Neural cell (in vitro differentiated cells): ENCODE results near the gene C22orf23. TPM values are rescaled to one million over a fixed set of nuclear protein-coding genes. Genes with fewer than 3 reads are reported as not detected.
"Not testable (repeated sequence)": the region's sequence is repeated elsewhere in the genome, so short reads cannot be mapped to it uniquely, and the experiment has no call there.

ENCODE experiments used
- H2AFZ ChIP-seq: fragments of 200-600, 300-800 bp; sonication (generic), shearing (Covaris generic); 2 replicates; pipeline ENCODE4 v1.6.0; 2014; ENCODE audit warnings: low read depth, mild to moderate bottlenecking, antibody characterized with exemption, low read length, moderate library complexity
- H3F3A ChIP-seq: fragments of 200-600 bp; shearing (Covaris generic); 2 replicates; pipeline ENCODE4 v1.6.1; 2016; ENCODE audit warnings: mild to moderate bottlenecking, moderate library complexity, mixed read lengths, antibody characterized with exemption, low read length; ENCODE audit not compliant: insufficient read depth, poor library complexity, severe bottlenecking
- H3K27ac ChIP-seq: fragments of 200-600, 300-800 bp; sonication (generic), shearing (Covaris generic); 2 replicates; pipeline ENCODE4 v1.5.1; 2014; ENCODE audit warnings: mild to moderate bottlenecking, low read length, moderate library complexity
- H3K27me3 ChIP-seq: fragments of 300-800, 200-600 bp; sonication (generic), shearing (Covaris generic); 2 replicates; pipeline ENCODE4 v1.6.0; 2014; ENCODE audit warnings: mild to moderate bottlenecking, low read depth, low read length, moderate library complexity; ENCODE audit not compliant: insufficient read depth
- H3K36me3 ChIP-seq: fragments of 300-800, 200-600 bp; sonication (generic), shearing (Covaris generic); 2 replicates; pipeline ENCODE4 v1.5.1; 2014; ENCODE audit warnings: mild to moderate bottlenecking, antibody characterized with exemption, low read length, moderate library complexity; ENCODE audit not compliant: insufficient read depth
- H3K4me2 ChIP-seq: fragments of 300-800, 200-600 bp; sonication (generic), shearing (Covaris generic); 2 replicates; pipeline ENCODE4 v1.6.0; 2014; ENCODE audit warnings: mild to moderate bottlenecking, low read length
- H3K4me3 ChIP-seq: fragments of 300-800, 200-600 bp; sonication (generic), shearing (Covaris generic); 2 replicates; pipeline ENCODE4 v1.5.1; 2014; ENCODE audit warnings: mild to moderate bottlenecking, low read length, moderate library complexity
- H3K79me2 ChIP-seq: fragments of 200-600 bp; shearing (Covaris generic); replicated peaks from 2 replicates; pipeline ENCODE4 v1.6.0; 2014; ENCODE audit warnings: mild to moderate bottlenecking, low read length, moderate library complexity; ENCODE audit not compliant: insufficient read depth
- H3K9ac ChIP-seq: fragments of 300-800, 200-600 bp; sonication (generic), shearing (Covaris generic); 2 replicates; pipeline ENCODE4 v1.6.1; 2016; ENCODE audit warnings: mild to moderate bottlenecking, low read length, mixed read lengths
- H3K9me2 ChIP-seq: fragments of 200-600 bp; shearing (Covaris generic); 2 replicates; pipeline ENCODE4 v1.6.1; 2016; ENCODE audit warnings: mild to moderate bottlenecking, low read length, mixed read lengths; ENCODE audit not compliant: insufficient read depth
- H3K9me3 ChIP-seq: fragments of 200-600, 300-800 bp; sonication (generic), shearing (Covaris generic); 2 replicates; pipeline ENCODE4 v1.6.1; 2016; ENCODE audit warnings: mild to moderate bottlenecking, mixed run types, low read length, moderate library complexity, mixed read lengths
- H4K20me1 ChIP-seq: fragments of 200-600 bp; shearing (Covaris generic); 2 replicates; pipeline ENCODE4 v1.6.1; 2016; ENCODE audit warnings: mild to moderate bottlenecking, mixed run types; ENCODE audit not compliant: insufficient read depth
- CTCF ChIP-seq: fragments of 450-650 bp; IDR thresholded peaks from 2 replicates; pipeline ENCODE4 v1.5.1; 2014; ENCODE audit warnings: antibody characterized with exemption, mild to moderate bottlenecking, moderate library complexity; ENCODE audit not compliant: poor library complexity, severe bottlenecking
- EP300 ChIP-seq: fragments of 450-650 bp; conservative IDR thresholded peaks from 2 replicates; pipeline ENCODE4 v1.6.1; 2014; ENCODE audit warnings: antibody characterized with exemption, mild to moderate bottlenecking, moderate library complexity; ENCODE audit not compliant: poor library complexity, severe bottlenecking
- EZH2 ChIP-seq: fragments of 200-600, 300-800 bp; shearing (Covaris generic), sonication (generic); IDR thresholded peaks from 2 replicates; pipeline ENCODE4 v1.6.1; 2014; ENCODE audit warnings: antibody characterized with exemption, low read length, borderline replicate concordance, mild to moderate bottlenecking; ENCODE audit not compliant: insufficient read depth, poor library complexity, severe bottlenecking
- MXI1 ChIP-seq: fragments of 450-650 bp; conservative IDR thresholded peaks from 2 replicates; pipeline ENCODE4 v1.6.1; 2014; ENCODE audit warnings: antibody characterized with exemption, mild to moderate bottlenecking; ENCODE audit not compliant: poor library complexity, severe bottlenecking
- POLR2AphosphoS5 ChIP-seq: IDR thresholded peaks from 2 replicates; pipeline ENCODE4 v1.6.1; 2012
- RAD21 ChIP-seq: fragments of 450-650 bp; conservative IDR thresholded peaks from 2 replicates; pipeline ENCODE4 v1.6.1; 2014; ENCODE audit warnings: antibody characterized with exemption, mild to moderate bottlenecking, moderate library complexity
- SMC3 ChIP-seq: fragments of 450-650 bp; conservative IDR thresholded peaks from 2 replicates; pipeline ENCODE4 v1.6.1; 2014; ENCODE audit warnings: antibody characterized with exemption, mild to moderate bottlenecking, moderate library complexity; ENCODE audit not compliant: poor library complexity
- TAF1 ChIP-seq: IDR thresholded peaks from 2 replicates; pipeline ENCODE4 v1.6.1; 2012; ENCODE audit warnings: low read depth
- polyA plus RNA-seq: library from polyadenylated mRNA; depleted of rRNA; stranded (reverse); fragments of >200 nt; gene quantifications from 2 replicates; pipeline ENCODE4 v1.2.3, GENCODE V29; 2014
- TF ChIP-seq, protein P1 (sequence below): IDR thresholded peaks from 2 replicates; pipeline ENCODE4 v1.6.1; 2012; ENCODE audit warnings: borderline replicate concordance

Gene C22orf23
- polyA plus RNA-seq, 1 donor from 2014 or later, result 1.3 TPM

DNA sequence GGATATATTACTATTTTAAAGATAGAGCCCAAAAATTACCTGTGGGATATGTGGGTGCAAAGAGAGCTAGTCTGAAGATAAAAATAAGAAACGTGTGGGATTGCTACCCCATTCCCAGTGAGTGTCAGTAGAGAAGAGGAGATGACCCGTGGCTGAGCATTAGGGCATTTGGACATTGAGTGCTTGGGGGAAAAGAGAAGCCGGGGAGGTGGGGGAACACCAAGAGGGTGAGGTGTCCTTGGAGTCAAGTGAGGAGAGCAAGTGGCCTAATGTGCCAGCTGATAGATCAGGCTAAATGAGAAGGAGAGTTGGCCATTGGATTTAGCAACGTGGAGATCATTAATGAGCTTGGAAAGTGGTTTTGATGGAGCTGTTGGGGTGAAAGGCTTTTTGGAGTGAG is 1.3 kb upstream of the C22orf23 start:
- peak overlapping the region; percentile 99 for H3K4me3 ChIP-seq
- H3K9ac ChIP-seq, result peak overlapping the region; percentile 89
- H3K36me3 ChIP-seq, result peaks cover 5% of the 10 kb centered on the region
- H3K79me2 ChIP-seq, result peaks cover 16% of the 10 kb centered on the region
- no peaks in the 10 kb centered on the region for H3F3A ChIP-seq
- no peaks in the 10 kb centered on the region for H4K20me1 ChIP-seq
- TF ChIP-seq EZH2, result no peak
- TF ChIP-seq TAF1, result no peak
- no peak for TF ChIP-seq RAD21
- no peak for TF ChIP-seq SMC3
- TF ChIP-seq, protein P1, sequence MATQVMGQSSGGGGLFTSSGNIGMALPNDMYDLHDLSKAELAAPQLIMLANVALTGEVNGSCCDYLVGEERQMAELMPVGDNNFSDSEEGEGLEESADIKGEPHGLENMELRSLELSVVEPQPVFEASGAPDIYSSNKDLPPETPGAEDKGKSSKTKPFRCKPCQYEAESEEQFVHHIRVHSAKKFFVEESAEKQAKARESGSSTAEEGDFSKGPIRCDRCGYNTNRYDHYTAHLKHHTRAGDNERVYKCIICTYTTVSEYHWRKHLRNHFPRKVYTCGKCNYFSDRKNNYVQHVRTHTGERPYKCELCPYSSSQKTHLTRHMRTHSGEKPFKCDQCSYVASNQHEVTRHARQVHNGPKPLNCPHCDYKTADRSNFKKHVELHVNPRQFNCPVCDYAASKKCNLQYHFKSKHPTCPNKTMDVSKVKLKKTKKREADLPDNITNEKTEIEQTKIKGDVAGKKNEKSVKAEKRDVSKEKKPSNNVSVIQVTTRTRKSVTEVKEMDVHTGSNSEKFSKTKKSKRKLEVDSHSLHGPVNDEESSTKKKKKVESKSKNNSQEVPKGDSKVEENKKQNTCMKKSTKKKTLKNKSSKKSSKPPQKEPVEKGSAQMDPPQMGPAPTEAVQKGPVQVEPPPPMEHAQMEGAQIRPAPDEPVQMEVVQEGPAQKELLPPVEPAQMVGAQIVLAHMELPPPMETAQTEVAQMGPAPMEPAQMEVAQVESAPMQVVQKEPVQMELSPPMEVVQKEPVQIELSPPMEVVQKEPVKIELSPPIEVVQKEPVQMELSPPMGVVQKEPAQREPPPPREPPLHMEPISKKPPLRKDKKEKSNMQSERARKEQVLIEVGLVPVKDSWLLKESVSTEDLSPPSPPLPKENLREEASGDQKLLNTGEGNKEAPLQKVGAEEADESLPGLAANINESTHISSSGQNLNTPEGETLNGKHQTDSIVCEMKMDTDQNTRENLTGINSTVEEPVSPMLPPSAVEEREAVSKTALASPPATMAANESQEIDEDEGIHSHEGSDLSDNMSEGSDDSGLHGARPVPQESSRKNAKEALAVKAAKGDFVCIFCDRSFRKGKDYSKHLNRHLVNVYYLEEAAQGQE, result no peak
- TF ChIP-seq CTCF, result no peak
- TF ChIP-seq EP300, result no peak
- TF ChIP-seq POLR2AphosphoS5, result no peak
- no peak for TF ChIP-seq MXI1
- no peaks in the 10 kb centered on the region for H3K9me2 ChIP-seq
- no peak overlapping the region for H3K27ac ChIP-seq
- H3K9me3 ChIP-seq, result no peaks in the 10 kb centered on the region
- H2AFZ ChIP-seq, result no peak overlapping the region
- peak overlapping the region; percentile 71 for H3K4me2 ChIP-seq
- H3K27me3 ChIP-seq, result no peaks in the 10 kb centered on the region

DNA sequence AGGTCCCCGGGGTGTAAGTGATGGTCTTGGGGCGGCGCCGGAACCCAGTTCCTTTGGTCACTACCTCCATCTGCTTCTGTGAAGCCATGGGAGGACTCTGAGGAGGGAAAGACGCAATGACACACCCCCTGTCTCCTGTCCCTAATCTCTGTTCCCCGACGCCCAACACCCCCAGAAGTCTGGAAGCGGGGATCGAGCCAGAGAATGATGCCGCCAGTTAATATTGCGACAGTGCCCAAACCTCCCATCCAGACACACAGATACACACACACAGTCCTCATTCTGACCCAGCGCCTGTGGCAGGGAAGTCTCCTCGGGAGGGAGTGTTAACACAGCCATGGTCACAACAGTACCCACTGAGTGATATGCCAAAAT is 352 bp downstream of the C22orf23 start:
- Histone ChIP-seq H2AFZ (peak overlapping the region; percentile 65), H4K20me1 (no peaks in the 10 kb centered on the region), H3K27me3 (no peaks in the 10 kb centered on the region), H3F3A (no peaks in the 10 kb centered on the region), H3K9me2 (no peaks in the 10 kb centered on the region), H3K9ac (peak overlapping the region; percentile 89), H3K27ac (peak overlapping the region; percentile 48), H3K4me2 (peak overlapping the region; percentile 88), H3K79me2 (peaks cover 16% of the 10 kb centered on the region), H3K4me3 (peak overlapping the region; percentile 99), H3K36me3 (no peaks in the 10 kb centered on the region), H3K9me3 (no peaks in the 10 kb centered on the region)
- TF ChIP-seq MXI1, result no peak
- TF ChIP-seq POLR2AphosphoS5, result no peak
- TF ChIP-seq TAF1, result no peak
- TF ChIP-seq EZH2, result no peak
- TF ChIP-seq CTCF, result no peak
- TF ChIP-seq, protein P1, result no peak
- no peak for TF ChIP-seq EP300
- TF ChIP-seq RAD21, result no peak
- no peak for TF ChIP-seq SMC3

DNA sequence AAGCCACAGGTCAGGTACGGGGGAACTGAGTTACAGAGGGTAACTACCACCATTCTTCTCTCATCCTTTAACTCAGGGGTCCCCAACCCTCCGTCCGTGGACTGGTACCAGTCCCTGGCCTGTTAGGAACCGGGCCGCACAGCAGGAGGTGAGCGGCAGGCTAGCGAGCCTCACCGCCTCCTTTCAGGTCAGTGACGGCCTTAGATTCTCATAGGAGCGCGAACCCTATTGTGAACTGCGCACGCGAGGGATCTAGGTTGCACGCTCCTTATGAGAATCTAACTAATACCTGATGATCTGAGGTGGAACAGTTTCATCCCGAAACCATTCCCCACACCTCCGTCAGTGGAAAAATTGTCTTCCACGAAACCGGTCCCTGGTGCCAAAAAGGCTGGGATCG is 772 bp downstream of the C22orf23 start:
- peak overlapping the region; percentile 88 for H3K4me2 ChIP-seq
- H3F3A ChIP-seq, H3K9me2 ChIP-seq, H4K20me1 ChIP-seq, H3K36me3 ChIP-seq, H3K9me3 ChIP-seq, H3K27me3 ChIP-seq: not testable (repeated sequence)
- H3K4me3 ChIP-seq, result peak overlapping the region; percentile 99
- H2AFZ ChIP-seq, result peak overlapping the region; percentile 65
- H3K9ac ChIP-seq, result peak overlapping the region; percentile 89
- peak overlapping the region; percentile 48 for H3K27ac ChIP-seq
- H3K79me2 ChIP-seq, result peaks cover 16% of the 10 kb centered on the region
